Body of pancreas (tissue), 4 donors: ENCODE data around the gene TMEM72. TPM values are rescaled to one million over a fixed set of nuclear protein-coding genes. Genes with fewer than 3 reads are reported as not detected.

Experiments used
- ATAC-seq: fragments of 150-250 bp; one replicate; pipeline ENCODE4 v1.9.1; 2016
- DNase-seq, 4 donors: peaks; one replicate each; pipeline ENCODE4 v3.0.0-alpha.2; 2019
- H3K27ac ChIP-seq, 4 donors: fragments of 200-600 bp; sonication (generic); 1 replicate in 3 of 4; 2 replicates in 1 of 4; pipeline versions ENCODE4 v1.5.1 to v1.6.1; 2016 to 2019; ENCODE audit warnings: mild to moderate bottlenecking in 1 of 4, mixed read lengths in 1 of 4, moderate library complexity in 1 of 4
- H3K27me3 ChIP-seq, 2 donors: fragments of 200-600 bp; sonication (generic); one replicate each; pipeline ENCODE4 v1.6.0; 2016; ENCODE audit warnings: mild to moderate bottlenecking in 1 of 2
- H3K36me3 ChIP-seq, 2 donors: fragments of 200-600 bp; sonication (generic); replicated peaks in 1 of 2; 2 replicates each; pipeline ENCODE4 v1.5.1; 2016; ENCODE audit warnings: low read depth in 2 of 2; ENCODE audit not compliant: insufficient read depth in 1 of 2
- H3K4me1 ChIP-seq: fragments of 200-600 bp; sonication (generic); one replicate; pipeline ENCODE4 v1.6.0; 2016
- H3K4me3 ChIP-seq, 2 donors: fragments of 200-600 bp; sonication (generic); 1 replicate in 1 of 2; 2 replicates in 1 of 2; pipeline ENCODE4 v1.5.1; 2016 to 2019
- H3K9me3 ChIP-seq, 3 donors: fragments of 200-600 bp; sonication (generic); 1 replicate in 2 of 3; 2 replicates in 1 of 3; pipeline ENCODE4 v1.5.1; 2016
- CTCF ChIP-seq, 7 experiments: fragments of 450-650 bp in 4 of 7; fragments of 200-600 bp in 3 of 7; sonication (generic) in 3 of 7; IDR thresholded peaks; one replicate each; pipeline ENCODE4 v1.5.1; 2016 to 2019; ENCODE audit warnings: antibody characterized with exemption in 7 of 7
- POLR2A ChIP-seq, 3 donors: fragments of 450-650 bp; IDR thresholded peaks; one replicate each; pipeline ENCODE4 v1.6.1; 2016; ENCODE audit warnings: antibody characterized with exemption in 3 of 3, mild to moderate bottlenecking in 2 of 3
- WGBS, 2 donors: methylation state at CpG; one replicate each; pipeline ENCODE4 v1.1.5; 2017; 5-methylcytosine and 5-hydroxymethylcytosine counted together
- intact Hi-C: fragments of 100-400 bp; cut with DNase I; formaldehyde crosslinking; loops from one replicate; pipeline ENCODE4 v1.15.1; 2023
- total RNA-seq, 2 donors: library from RNA; depleted of rRNA; stranded (reverse); fragments of >200 nt; gene quantifications; one replicate each; pipeline ENCODE4 v1.1.0, GENCODE V29; 2016

TMEM72 gene
- total RNA-seq, 2 donors from 2014 or later, result 4.7 to 10.2 TPM

GRCh38 chr10:44949915-44950314 lies 38.8 kb downstream of the TMEM72 start:
- Histone ChIP-seq H3K9me3 (no peaks in the 10 kb centered on the region), H3K4me3 (no peak overlapping the region), H3K27me3 (no peaks in the 10 kb centered on the region), H3K4me1 (peaks cover 12% of the 10 kb centered on the region), H3K27ac (no peak overlapping the region), H3K36me3 (no peaks in the 10 kb centered on the region)
- peak in 2 of 4 donors; percentile 12 to 43 for DNase-seq
- intact Hi-C loops, result no loop called here
- TF ChIP-seq POLR2A (IDR thresholded peaks at IDR 0.05) (no peak), CTCF (IDR thresholded peaks at IDR 0.05) (no peak)
- ATAC-seq, result peak; percentile 38
- WGBS, 2 donors, result 58 to 75% methylated on average over 3 of the region's 3 CpGs

GRCh38 chr10:44950326-44951225 lies 39.4 kb downstream of the TMEM72 start:
- no peak overlapping the region for H3K27ac ChIP-seq
- no peaks in the 10 kb centered on the region for H3K27me3 ChIP-seq
- H3K4me3 ChIP-seq, result no peak overlapping the region
- TF ChIP-seq POLR2A (IDR thresholded peaks at IDR 0.05), result no peak
- no peak for TF ChIP-seq CTCF (IDR thresholded peaks at IDR 0.05)
- 87 to 92% methylated on average over 8 to 10 of the region's 10 CpGs for WGBS, 2 donors
- no peaks in the 10 kb centered on the region for H3K36me3 ChIP-seq
- peaks cover 12% of the 10 kb centered on the region for H3K4me1 ChIP-seq
- ATAC-seq (no peak), DNase-seq (peak in 1 of 4 donors; percentile 5)
- no peaks in the 10 kb centered on the region for H3K9me3 ChIP-seq
- intact Hi-C loops, result no loop called here

GRCh38 chr10:44951576-44952226 lies 40.6 kb downstream of the TMEM72 start:
- TF ChIP-seq POLR2A (IDR thresholded peaks at IDR 0.05) (no peak), CTCF (IDR thresholded peaks at IDR 0.05) (no peak)
- no peak for ATAC-seq
- Histone ChIP-seq H3K4me1 (peaks cover 12% of the 10 kb centered on the region), H3K27me3 (no peaks in the 10 kb centered on the region), H3K27ac (no peak overlapping the region), H3K36me3 (no peaks in the 10 kb centered on the region), H3K4me3 (no peak overlapping the region), H3K9me3 (no peaks in the 10 kb centered on the region)
- 87 to 88% methylated on average over 7 of the region's 7 CpGs for WGBS, 2 donors
- intact Hi-C loops, result no loop called here
- DNase-seq, result peak in 1 of 4 donors; percentile 11

GRCh38 chr10:44952779-44953231 lies 41.7 kb downstream of the TMEM72 start:
- H3K27ac ChIP-seq, result no peak overlapping the region
- intact Hi-C loops, result no loop called here
- WGBS, 2 donors, result 78% methylated on average over 2 of the region's 2 CpGs
- H3K4me3 ChIP-seq, result no peak overlapping the region
- ATAC-seq (no peak), DNase-seq (peak in 1 of 4 donors; percentile 4)
- no peak for TF ChIP-seq CTCF (IDR thresholded peaks at IDR 0.05)
- TF ChIP-seq POLR2A (IDR thresholded peaks at IDR 0.05), result no peak
- no peaks in the 10 kb centered on the region for H3K27me3 ChIP-seq
- no peaks in the 10 kb centered on the region for H3K36me3 ChIP-seq
- peaks cover 21% of the 10 kb centered on the region for H3K4me1 ChIP-seq
- no peaks in the 10 kb centered on the region for H3K9me3 ChIP-seq
